HCT116 (cell line): ENCODE data around the gene ELFN2.

Source experiments
- POLR2A ChIP-seq: IDR thresholded peaks from 2 replicates; pipeline ENCODE4 v1.7.0; 2011; ENCODE audit warnings: borderline replicate concordance; ENCODE audit not compliant: insufficient read depth, insufficient read length; ENCODE audit errors: extremely low read depth
- SP1 ChIP-seq: IDR thresholded peaks from 2 replicates; pipeline ENCODE4 v1.6.1; 2012; ENCODE audit warnings: low read depth
- YY1 ChIP-seq: IDR thresholded peaks from 2 replicates; pipeline ENCODE4 v1.6.1; 2011; ENCODE audit warnings: low read length, low read depth, moderate library complexity, mild to moderate bottlenecking; ENCODE audit not compliant: insufficient replicate concordance; ENCODE audit errors: extremely low read depth
- ZNF274 ChIP-seq: fragments of 200-500 bp; sonication (Bioruptor generic); IDR thresholded peaks from 2 replicates; pipeline ENCODE4 v1.6.1; 2014; ENCODE audit warnings: mild to moderate bottlenecking, low read depth, low read length, inconsistent platforms
- TF ChIP-seq, protein P1 (sequence below): IDR thresholded peaks from 2 replicates; pipeline ENCODE4 v1.6.1; 2012; ENCODE audit warnings: low read depth
- TF ChIP-seq, protein P2 (sequence below): IDR thresholded peaks from 2 replicates; pipeline ENCODE4 v1.6.1; 2012

GRCh38 chr22:37409031-37409430, 18.2 kb downstream of the ELFN2 start:
- TF ChIP-seq ZNF274: no peak
- TF ChIP-seq, protein P1, sequence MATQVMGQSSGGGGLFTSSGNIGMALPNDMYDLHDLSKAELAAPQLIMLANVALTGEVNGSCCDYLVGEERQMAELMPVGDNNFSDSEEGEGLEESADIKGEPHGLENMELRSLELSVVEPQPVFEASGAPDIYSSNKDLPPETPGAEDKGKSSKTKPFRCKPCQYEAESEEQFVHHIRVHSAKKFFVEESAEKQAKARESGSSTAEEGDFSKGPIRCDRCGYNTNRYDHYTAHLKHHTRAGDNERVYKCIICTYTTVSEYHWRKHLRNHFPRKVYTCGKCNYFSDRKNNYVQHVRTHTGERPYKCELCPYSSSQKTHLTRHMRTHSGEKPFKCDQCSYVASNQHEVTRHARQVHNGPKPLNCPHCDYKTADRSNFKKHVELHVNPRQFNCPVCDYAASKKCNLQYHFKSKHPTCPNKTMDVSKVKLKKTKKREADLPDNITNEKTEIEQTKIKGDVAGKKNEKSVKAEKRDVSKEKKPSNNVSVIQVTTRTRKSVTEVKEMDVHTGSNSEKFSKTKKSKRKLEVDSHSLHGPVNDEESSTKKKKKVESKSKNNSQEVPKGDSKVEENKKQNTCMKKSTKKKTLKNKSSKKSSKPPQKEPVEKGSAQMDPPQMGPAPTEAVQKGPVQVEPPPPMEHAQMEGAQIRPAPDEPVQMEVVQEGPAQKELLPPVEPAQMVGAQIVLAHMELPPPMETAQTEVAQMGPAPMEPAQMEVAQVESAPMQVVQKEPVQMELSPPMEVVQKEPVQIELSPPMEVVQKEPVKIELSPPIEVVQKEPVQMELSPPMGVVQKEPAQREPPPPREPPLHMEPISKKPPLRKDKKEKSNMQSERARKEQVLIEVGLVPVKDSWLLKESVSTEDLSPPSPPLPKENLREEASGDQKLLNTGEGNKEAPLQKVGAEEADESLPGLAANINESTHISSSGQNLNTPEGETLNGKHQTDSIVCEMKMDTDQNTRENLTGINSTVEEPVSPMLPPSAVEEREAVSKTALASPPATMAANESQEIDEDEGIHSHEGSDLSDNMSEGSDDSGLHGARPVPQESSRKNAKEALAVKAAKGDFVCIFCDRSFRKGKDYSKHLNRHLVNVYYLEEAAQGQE: no peak
- TF ChIP-seq, protein P2, sequence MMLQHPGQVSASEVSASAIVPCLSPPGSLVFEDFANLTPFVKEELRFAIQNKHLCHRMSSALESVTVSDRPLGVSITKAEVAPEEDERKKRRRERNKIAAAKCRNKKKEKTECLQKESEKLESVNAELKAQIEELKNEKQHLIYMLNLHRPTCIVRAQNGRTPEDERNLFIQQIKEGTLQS: no peak
- no peak for TF ChIP-seq POLR2A
- TF ChIP-seq SP1: no peak
- no peak for TF ChIP-seq YY1
